GM21723 (cell line): ENCODE results near the gene FAM118A.
"Not testable (repeated sequence)": the region's sequence is repeated elsewhere in the genome, so short reads cannot be mapped to it uniquely, and the experiment has no call there.

ENCODE experiments used
- ATAC-seq: cut with Tn5 transposase; IDR thresholded peaks from one replicate; pipeline ENCODE4 v1.9.1; 2021; ENCODE audit warnings: mild to moderate bottlenecking, moderate library complexity; ENCODE audit not compliant: unreplicated experiment

FAM118A gene

GRCh38 chr22:45308391-45308956 is 1.3 kb upstream of the FAM118A start:
- no peak for ATAC-seq

GRCh38 chr22:45308957-45309421 is 745 bp upstream of the FAM118A start:
- ATAC-seq = no peak

DNA sequence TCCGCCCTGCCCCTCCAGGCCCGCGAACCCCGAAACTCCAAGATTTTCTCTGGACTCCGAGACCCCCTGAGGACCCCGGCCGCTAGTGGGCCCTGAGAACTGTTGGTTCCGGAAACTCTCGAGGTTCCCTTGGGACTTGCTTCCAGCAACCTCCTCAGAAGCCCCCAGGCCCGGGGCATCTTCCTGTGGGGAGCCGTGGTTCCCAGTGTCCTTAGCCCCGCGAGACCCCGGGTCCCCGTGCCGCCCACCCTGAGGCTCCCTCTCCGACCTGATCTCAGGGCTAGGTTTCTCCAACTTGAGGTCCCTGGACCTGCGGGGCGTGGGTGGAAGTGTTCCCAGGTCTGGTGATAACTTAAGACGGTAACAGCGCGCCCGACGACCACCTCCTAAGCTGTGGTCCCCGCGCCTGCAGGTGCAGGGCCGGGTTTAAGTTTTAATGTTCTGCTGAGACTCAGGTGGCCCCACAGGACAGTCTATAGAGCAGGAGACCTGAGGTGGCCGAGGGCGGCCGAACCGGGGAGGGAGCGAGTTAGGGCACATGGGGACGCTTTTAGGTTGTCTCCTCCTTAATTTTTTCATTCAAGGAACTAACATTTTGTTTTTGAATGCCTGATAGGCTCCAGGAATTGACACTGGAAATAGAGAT is 720 bp downstream of the FAM118A start:
- ATAC-seq = no peak

DNA sequence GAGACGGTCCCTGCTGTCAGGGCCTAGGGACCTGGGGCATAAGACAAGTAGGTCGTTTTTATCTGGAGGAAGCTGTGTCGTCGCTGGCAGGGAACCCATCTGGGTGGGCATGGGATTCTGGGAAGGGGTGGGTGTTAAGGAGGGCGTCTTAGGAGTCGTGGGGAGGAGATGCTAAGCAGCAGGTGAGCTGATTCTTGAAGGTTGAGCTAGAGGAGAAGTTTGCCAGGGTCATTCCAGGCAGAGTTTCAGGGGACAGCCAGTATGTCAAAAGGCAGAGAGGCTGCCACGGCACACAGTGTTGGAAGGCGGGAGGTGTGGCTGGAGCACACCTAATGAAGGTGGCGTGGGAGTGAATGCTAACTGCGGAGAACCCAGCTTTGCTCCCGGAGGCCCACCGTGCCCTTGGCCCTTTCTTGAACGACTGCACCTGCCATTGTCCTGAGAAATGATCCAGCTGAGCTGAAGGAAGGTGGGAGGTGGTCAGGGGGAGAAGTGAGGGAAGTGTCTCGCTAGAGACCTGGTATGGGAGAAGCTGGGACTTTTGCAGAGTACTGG is 1.3 kb downstream of the FAM118A start:
- ATAC-seq = no peak

- no peak for ATAC-seq
Measured at GRCh38 chr22:45312415-45312814, 2.7 kb downstream of the FAM118A start.

- ATAC-seq = no peak
Measured at GRCh38 chr22:45312856-45313255, 3.1 kb downstream of the FAM118A start.

- no peak for ATAC-seq
Measured at GRCh38 chr22:45314054-45314721, 4.5 kb downstream of the FAM118A start.

GRCh38 chr22:45314786-45315185 is 5.1 kb downstream of the FAM118A start:
- no peak for ATAC-seq

DNA sequence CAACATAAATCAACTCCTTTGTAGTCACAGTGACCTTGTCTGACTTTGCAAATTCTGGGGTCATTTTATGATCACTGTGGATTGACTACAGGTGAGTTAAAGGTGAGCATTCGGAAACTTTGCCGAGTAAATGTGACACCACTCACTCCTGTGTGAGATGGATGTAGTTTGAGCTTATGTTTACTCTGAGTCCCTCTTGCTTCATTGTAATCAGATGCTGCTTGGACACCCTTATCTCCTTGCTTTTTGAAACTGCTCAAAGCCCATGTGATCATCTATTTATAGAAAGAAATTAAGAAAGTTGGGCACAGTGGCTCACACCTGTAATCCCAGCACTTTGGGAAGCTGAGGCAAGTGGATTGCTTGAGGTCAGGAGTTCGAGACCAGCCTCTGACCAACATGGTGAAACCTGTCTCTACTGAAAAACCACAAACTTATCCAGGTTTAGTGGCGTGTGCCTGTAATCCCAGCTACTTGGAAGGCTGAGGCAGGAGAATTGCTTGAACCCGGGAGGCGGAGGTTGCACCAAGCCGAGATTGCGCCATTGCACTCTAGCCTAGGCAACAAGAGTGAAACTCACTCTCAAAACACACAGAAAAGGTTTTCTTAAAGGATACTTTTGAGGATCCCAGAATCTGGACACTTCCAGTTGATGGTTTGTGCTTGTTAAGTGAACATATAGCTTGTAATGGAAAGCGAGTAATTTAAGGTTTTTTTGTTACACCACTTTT is 7.2 kb downstream of the FAM118A start:
- ATAC-seq = no peak

GRCh38 chr22:45317551-45318167 is 7.9 kb downstream of the FAM118A start:
- ATAC-seq = no peak

- peak; percentile 58 for ATAC-seq
Measured at GRCh38 chr22:45318168-45318557, 8.4 kb downstream of the FAM118A start.

- ATAC-seq = peak; percentile 38
Measured at GRCh38 chr22:45318558-45319323, 9.0 kb downstream of the FAM118A start.

- no peak for ATAC-seq
Measured at GRCh38 chr22:45319324-45319685, 9.6 kb downstream of the FAM118A start.

DNA sequence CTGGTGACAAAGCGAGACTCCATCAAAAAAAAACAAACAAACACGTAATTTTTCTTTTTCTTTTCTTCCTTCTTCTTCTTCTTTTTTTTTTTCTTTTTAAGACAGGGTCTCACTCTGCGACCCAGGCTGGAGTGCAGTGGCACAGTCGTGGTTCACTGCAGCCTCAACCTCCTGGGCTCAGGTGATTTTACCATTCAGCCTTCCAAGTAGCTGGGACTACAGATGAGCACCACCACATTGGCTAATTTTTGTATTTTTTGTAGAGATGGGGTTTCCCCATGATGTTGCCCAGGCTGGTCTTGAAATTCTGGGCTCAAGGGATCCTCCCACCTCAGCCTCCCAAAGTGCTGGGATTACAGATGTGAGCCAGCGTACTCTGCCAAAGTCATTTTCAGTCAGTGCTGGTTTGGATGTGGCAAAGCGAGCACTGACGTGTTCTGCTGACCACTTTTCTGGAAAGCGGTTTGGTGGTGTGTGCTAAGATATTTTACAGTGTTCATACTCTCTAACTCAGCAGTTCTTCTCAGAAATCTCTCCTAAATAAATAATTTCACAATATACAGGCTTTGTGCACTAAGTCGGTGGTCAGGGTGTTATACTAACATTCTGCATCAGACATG is 10.7 kb downstream of the FAM118A start:
- ATAC-seq = no peak

DNA sequence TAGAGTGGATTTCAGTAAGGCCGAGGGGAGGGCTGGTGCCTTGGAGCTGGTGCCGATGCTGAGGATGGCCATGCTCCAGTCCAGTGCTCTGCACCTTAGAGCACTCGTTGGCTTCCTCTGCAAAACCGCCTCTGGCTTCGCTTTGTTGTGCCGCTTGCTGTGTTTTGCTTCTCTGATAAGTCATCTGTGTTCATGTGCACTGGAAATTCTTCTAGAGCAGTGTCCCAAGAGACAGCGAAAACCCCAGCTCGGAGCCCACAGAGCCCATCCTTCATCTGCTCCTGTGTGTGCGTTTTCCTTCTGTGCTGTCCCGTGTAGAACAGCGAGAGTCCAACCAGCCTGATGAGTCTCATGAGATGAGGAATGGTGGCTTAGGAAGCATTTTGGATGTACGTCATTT is 12.1 kb downstream of the FAM118A start:
- ATAC-seq = no peak

- ATAC-seq = no peak
Measured at GRCh38 chr22:45322873-45323525, 13.3 kb downstream of the FAM118A start.

- no peak for ATAC-seq
Measured at GRCh38 chr22:45323695-45324094, 14.0 kb downstream of the FAM118A start.

- ATAC-seq = no peak
Measured at GRCh38 chr22:45324311-45324711, 14.6 kb downstream of the FAM118A start.

DNA sequence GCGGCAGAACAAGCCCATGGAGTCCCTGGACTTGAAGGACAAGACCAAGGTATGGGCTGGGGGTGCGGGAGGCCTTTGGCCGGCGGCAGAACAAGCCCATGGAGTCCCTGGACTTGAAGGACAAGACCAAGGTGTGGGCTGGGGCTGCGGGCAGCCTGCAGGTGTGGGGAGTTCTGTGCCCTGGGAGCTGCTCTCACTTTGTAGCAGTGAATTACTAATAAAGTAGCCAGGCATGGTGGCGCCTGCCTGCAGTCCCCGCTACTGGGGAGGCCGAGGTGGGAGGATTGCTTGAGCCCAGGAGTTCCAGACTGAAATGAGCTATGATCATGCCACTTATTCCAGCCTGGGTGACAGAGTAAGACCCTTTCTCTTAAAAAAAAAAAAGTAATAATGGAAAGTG is 18.5 kb downstream of the FAM118A start:
- ATAC-seq = not testable (repeated sequence)
